ENCODE results near the gene WDR33.

WDR33 gene

DNA sequence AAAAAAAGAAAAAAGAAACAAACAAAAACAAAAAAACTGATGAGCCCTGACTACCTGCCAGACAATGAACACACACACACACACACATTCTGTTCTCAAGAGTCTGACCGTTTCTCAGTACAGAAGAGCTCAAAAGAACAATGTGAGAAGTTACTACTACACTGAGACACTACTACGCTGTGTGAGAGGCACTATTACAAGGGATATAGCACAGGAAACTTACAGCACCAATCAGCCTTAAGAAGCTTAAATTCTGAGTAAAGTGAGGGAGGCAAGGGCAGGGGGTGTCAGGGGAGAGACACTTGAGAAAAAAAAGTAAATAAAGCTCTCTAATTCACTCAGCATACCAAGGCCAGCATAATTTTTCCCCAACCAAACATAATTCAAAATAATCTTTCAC lies 32.5 kb downstream of the WDR33 start:
- peaks cover 98% of the 10 kb centered on the region for H3K79me2 ChIP-seq (ENCODE audit: insufficient read depth, low read length)
- no peak overlapping the region for H3K9ac ChIP-seq (ENCODE audit: low read depth, low read length)
- TF ChIP-seq, protein P1, sequence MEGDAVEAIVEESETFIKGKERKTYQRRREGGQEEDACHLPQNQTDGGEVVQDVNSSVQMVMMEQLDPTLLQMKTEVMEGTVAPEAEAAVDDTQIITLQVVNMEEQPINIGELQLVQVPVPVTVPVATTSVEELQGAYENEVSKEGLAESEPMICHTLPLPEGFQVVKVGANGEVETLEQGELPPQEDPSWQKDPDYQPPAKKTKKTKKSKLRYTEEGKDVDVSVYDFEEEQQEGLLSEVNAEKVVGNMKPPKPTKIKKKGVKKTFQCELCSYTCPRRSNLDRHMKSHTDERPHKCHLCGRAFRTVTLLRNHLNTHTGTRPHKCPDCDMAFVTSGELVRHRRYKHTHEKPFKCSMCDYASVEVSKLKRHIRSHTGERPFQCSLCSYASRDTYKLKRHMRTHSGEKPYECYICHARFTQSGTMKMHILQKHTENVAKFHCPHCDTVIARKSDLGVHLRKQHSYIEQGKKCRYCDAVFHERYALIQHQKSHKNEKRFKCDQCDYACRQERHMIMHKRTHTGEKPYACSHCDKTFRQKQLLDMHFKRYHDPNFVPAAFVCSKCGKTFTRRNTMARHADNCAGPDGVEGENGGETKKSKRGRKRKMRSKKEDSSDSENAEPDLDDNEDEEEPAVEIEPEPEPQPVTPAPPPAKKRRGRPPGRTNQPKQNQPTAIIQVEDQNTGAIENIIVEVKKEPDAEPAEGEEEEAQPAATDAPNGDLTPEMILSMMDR (IDR thresholded peaks at IDR 0.05; ENCODE audit: borderline replicate concordance, extremely low read depth, low read length, poor library complexity, severe bottlenecking) = no peak
- TF ChIP-seq EZH2 (IDR thresholded peaks at IDR 0.05; ENCODE audit: borderline replicate concordance, low read depth, low read length, severe bottlenecking) = no peak
- peaks cover 19% of the 10 kb centered on the region for H3K36me3 ChIP-seq (ENCODE audit: insufficient read depth, low read length)
- DNase-seq (no peak), ATAC-seq (ENCODE audit: insufficient read depth, low read depth) (no peak)
- no peak overlapping the region for H3K4me2 ChIP-seq (ENCODE audit: insufficient read depth, low read length)
- H3K27me3 ChIP-seq (ENCODE audit: insufficient read depth, low read length, poor library complexity) = no peaks in the 10 kb centered on the region
- H3K9me3 ChIP-seq (ENCODE audit: insufficient read depth, low read length, severe bottlenecking) = no peaks in the 10 kb centered on the region
- peaks cover 58% of the 10 kb centered on the region for H4K20me1 ChIP-seq (ENCODE audit: insufficient read depth, low read length)
- no peaks in the 10 kb centered on the region for H3K4me1 ChIP-seq (ENCODE audit: insufficient read depth, low read length)
- no peak overlapping the region for H3K27ac ChIP-seq (ENCODE audit: low read length)
- no peak overlapping the region for H3K4me3 ChIP-seq (ENCODE audit: low read depth in 1 of 2, low read length in 2 of 2)
- no peak overlapping the region for H2AFZ ChIP-seq (ENCODE audit: low read depth, low read length)

DNA sequence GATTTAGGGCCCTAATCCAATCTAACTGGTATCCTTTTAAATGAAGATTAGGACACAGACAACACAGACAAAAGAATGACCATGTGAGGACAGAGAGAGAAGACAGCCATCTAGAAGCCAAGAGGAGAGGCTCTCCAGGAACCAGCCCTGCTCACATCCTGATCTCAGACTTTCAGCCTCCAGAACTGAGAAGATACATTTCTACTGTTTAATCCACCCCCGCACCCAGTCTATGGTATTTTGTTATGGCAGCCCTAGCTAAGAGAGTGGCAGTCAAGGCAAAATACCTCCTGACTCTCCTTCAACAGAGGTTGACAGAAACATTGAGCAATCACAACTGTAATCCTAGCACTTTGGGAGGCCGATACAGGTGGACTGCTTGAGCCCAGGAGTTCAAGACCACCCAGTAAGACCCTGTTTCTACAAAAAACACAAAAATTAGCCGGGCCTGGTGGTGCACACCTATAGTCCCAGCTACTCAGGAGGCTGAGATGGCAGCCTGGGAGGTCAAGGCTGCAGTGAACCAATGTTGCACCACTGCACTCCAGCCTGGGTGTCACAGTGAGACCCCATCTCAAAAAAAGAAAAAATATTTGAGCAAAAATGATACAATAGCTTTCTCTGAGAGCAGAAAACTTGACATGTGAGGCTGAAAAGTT lies 34.7 kb downstream of the WDR33 start:
- Histone ChIP-seq H3K27me3 (ENCODE audit: insufficient read depth, low read length, poor library complexity) (no peaks in the 10 kb centered on the region), H3K4me1 (ENCODE audit: insufficient read depth, low read length) (no peaks in the 10 kb centered on the region), H2AFZ (ENCODE audit: low read depth, low read length) (no peak overlapping the region), H3K79me2 (ENCODE audit: insufficient read depth, low read length) (peaks cover 98% of the 10 kb centered on the region), H3K27ac (ENCODE audit: low read length) (no peak overlapping the region), H3K36me3 (ENCODE audit: insufficient read depth, low read length) (peaks cover 12% of the 10 kb centered on the region; the same call in 1 of the 2 replicates), H3K9me3 (ENCODE audit: insufficient read depth, low read length, severe bottlenecking) (no peaks in the 10 kb centered on the region), H4K20me1 (ENCODE audit: insufficient read depth, low read length) (peaks cover 53% of the 10 kb centered on the region), H3K9ac (ENCODE audit: low read depth, low read length) (no peak overlapping the region), H3K4me2 (ENCODE audit: insufficient read depth, low read length) (no peak overlapping the region), H3K4me3 (ENCODE audit: low read depth in 1 of 2, low read length in 2 of 2) (no peak overlapping the region)
- no peak for TF ChIP-seq EZH2 (IDR thresholded peaks at IDR 0.05; ENCODE audit: borderline replicate concordance, low read depth, low read length, severe bottlenecking)
- TF ChIP-seq, protein P1 (IDR thresholded peaks at IDR 0.05; ENCODE audit: borderline replicate concordance, extremely low read depth, low read length, poor library complexity, severe bottlenecking) = no peak
- no peak for DNase-seq
- ATAC-seq (ENCODE audit: insufficient read depth, low read depth) = no peak

DNA sequence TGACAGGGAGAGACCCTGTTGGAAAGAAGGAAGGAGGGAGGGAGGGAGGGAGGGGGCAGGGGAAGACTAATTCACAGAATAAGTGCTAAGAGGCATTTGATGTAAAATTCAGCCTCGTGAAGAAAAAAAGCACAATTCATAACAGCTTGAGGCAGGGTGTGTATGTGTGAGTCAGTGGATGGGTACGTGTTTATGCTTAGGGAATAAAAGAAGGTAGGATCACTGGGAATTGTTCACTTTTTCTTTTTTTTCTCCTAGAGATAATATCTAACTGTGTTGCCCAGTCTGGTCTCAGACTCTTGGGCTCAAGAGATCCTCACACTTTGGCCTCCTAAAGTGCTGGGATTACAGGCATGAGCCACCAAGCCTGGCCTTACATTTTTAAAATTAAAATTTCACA lies 39.2 kb downstream of the WDR33 start:
- H3K4me1 ChIP-seq (ENCODE audit: insufficient read depth, low read length) = no peaks in the 10 kb centered on the region
- H2AFZ ChIP-seq (ENCODE audit: low read depth, low read length) = no peak overlapping the region
- H3K79me2 ChIP-seq (ENCODE audit: insufficient read depth, low read length) = peaks cover 82% of the 10 kb centered on the region
- H3K36me3 ChIP-seq (ENCODE audit: insufficient read depth, low read length) = peaks cover 40% of the 10 kb centered on the region
- H3K4me3 ChIP-seq (ENCODE audit: low read depth in 1 of 2, low read length in 2 of 2) = no peak overlapping the region
- H3K27ac ChIP-seq (ENCODE audit: low read length) = no peak overlapping the region
- ATAC-seq (ENCODE audit: insufficient read depth, low read depth) (no peak), DNase-seq (no peak)
- no peaks in the 10 kb centered on the region for H3K9me3 ChIP-seq (ENCODE audit: insufficient read depth, low read length, severe bottlenecking)
- H3K9ac ChIP-seq (ENCODE audit: low read depth, low read length) = no peak overlapping the region
- no peak overlapping the region for H3K4me2 ChIP-seq (ENCODE audit: insufficient read depth, low read length)
- H4K20me1 ChIP-seq (ENCODE audit: insufficient read depth, low read length) = peaks cover 38% of the 10 kb centered on the region
- H3K27me3 ChIP-seq (ENCODE audit: insufficient read depth, low read length, poor library complexity) = no peaks in the 10 kb centered on the region
- TF ChIP-seq, protein P1 (IDR thresholded peaks at IDR 0.05; ENCODE audit: borderline replicate concordance, extremely low read depth, low read length, poor library complexity, severe bottlenecking) = no peak
- TF ChIP-seq EZH2 (IDR thresholded peaks at IDR 0.05; ENCODE audit: borderline replicate concordance, low read depth, low read length, severe bottlenecking) = no peak

Measured in DND-41 (cell line).